A549 (cell line): ENCODE data around the gene TOP2A. TPM values are rescaled to one million over a fixed set of nuclear protein-coding genes. Genes with fewer than 3 reads are reported as not detected.

Experiments
- ATAC-seq, 2 experiments: fragments of 200-7000 bp in 1 of 2; fragments of >200 bp in 1 of 2; cut with Nextera tagmentation in 1 of 2; cut with Tn5 transposase in 1 of 2; 3 replicates each; pipeline versions ENCODE4 v1.8.0 to v1.9.1; 2018 to 2020; ENCODE audit warnings: mild to moderate bottlenecking in 1 of 2, moderate library complexity in 1 of 2
- CTCF ChIA-PET: fragments of 300-600 bp; sonication (Branson Sonifier 250); formaldehyde crosslinking; extraction: SDS; loops from one replicate; lab custom pipeline; 2021; ENCODE audit warnings: antibody characterized with exemption, inconsistent platforms; lab: Yijun Ruan, JAX
- POLR2A ChIA-PET: fragments of 350-600 bp; formaldehyde crosslinking; extraction: SDS; loops from one replicate; lab custom pipeline; 2021; ENCODE audit warnings: antibody characterized with exemption, inconsistent platforms; lab: Yijun Ruan, JAX
- DNase-seq, 2 experiments: peaks; one replicate each; pipeline versions ENCODE4 v3.0.0 to v3.0.0-alpha.2; 2011 to 2016; ENCODE audit warnings: low read depth in 1 of 2, low spot score in 1 of 2
- FAIRE-seq: peaks from 2 replicates; lab custom pipeline; 2011; peaks lifted over from hg19 to GRCh38; lab: Jason Lieb, UNC
- H3K27ac ChIP-seq, 2 experiments: fragments of >200 bp; sonication (Bioruptor Twin); formaldehyde crosslinking; 3 replicates each; pipeline ENCODE4 v1.5.1; 2016 to 2017
- H3K4me1 ChIP-seq: fragments of >200 bp; sonication (Bioruptor Twin); formaldehyde crosslinking; 3 replicates; pipeline ENCODE4 v1.6.1; 2016
- H3K4me2 ChIP-seq: fragments of >200 bp; sonication (Bioruptor Twin); formaldehyde crosslinking; 3 replicates; pipeline ENCODE4 v1.6.1; 2016
- H3K4me3 ChIP-seq: fragments of >200 bp; sonication (Bioruptor Twin); formaldehyde crosslinking; 3 replicates; pipeline ENCODE4 v1.5.1; 2016
- H3K9me3 ChIP-seq: fragments of >200 bp; sonication (Bioruptor Twin); formaldehyde crosslinking; 3 replicates; pipeline ENCODE4 v1.6.1; 2016
- ATOH8 ChIP-seq: fragments of 250-450 bp; sonication (Bioruptor Pico); IDR thresholded peaks from 2 replicates; pipeline ENCODE4 v1.5.0; 2020; ENCODE audit warnings: low read depth, mild to moderate bottlenecking, moderate library complexity
- BHLHE40 ChIP-seq: IDR thresholded peaks from 2 replicates; pipeline ENCODE4 v1.6.1; 2012; ENCODE audit warnings: low read depth, low read length, inconsistent platforms
- CHD4 ChIP-seq: fragments of 200-600 bp; sonication (generic); IDR thresholded peaks from 2 replicates; pipeline ENCODE4 v1.6.1; 2016; ENCODE audit warnings: antibody characterized with exemption, mild to moderate bottlenecking, borderline replicate concordance
- CTCF ChIP-seq: fragments of >200 bp; sonication (Bioruptor Twin); formaldehyde crosslinking; IDR thresholded peaks from 3 replicates; pipeline ENCODE4 v1.5.1; 2016
- ELK1 ChIP-seq: fragments of 150-350 bp; IDR thresholded peaks from 2 replicates; pipeline ENCODE4 v1.6.1; 2014; ENCODE audit warnings: low read depth, mild to moderate bottlenecking, low read length
- FOSB ChIP-seq: fragments of 250-450 bp; sonication (Bioruptor Pico); IDR thresholded peaks from 2 replicates; pipeline ENCODE4 v1.5.0; 2020; ENCODE audit warnings: mild to moderate bottlenecking, moderate library complexity
- GATA3 ChIP-seq: IDR thresholded peaks from 2 replicates; pipeline ENCODE4 v1.6.1; 2012; ENCODE audit warnings: borderline replicate concordance
- HDAC2 ChIP-seq: fragments of 200-600 bp; sonication (generic); IDR thresholded peaks from 2 replicates; pipeline ENCODE4 v1.6.1; 2016
- HEYL ChIP-seq: fragments of 250-450 bp; sonication (Bioruptor Pico); IDR thresholded peaks from 2 replicates; pipeline ENCODE4 v1.8.0; 2021; ENCODE audit warnings: mild to moderate bottlenecking, moderate library complexity
- HOXA7 ChIP-seq: fragments of 250-450 bp; sonication (Bioruptor Pico); IDR thresholded peaks from 2 replicates; pipeline ENCODE4 v1.5.0; 2020; ENCODE audit warnings: mild to moderate bottlenecking, moderate library complexity
- JUN ChIP-seq, 2 experiments: fragments of >200 bp; sonication (Bioruptor Twin); formaldehyde crosslinking; IDR thresholded peaks; 2 replicates in 1 of 2; 3 replicates in 1 of 2; pipeline ENCODE4 v1.6.1; 2016 to 2017
- JUNB ChIP-seq: fragments of >200 bp; sonication (Bioruptor Twin); formaldehyde crosslinking; IDR thresholded peaks from 2 replicates; pipeline ENCODE4 v1.6.1; 2016
- MAFK ChIP-seq: fragments of 450-650 bp; IDR thresholded peaks from 2 replicates; pipeline ENCODE4 v1.6.1; 2014; ENCODE audit not compliant: partially characterized antibody
- MAZ ChIP-seq: fragments of 150-350 bp; IDR thresholded peaks from 2 replicates; pipeline ENCODE4 v1.6.1; 2014; ENCODE audit warnings: antibody characterized with exemption, low read depth, low read length, borderline replicate concordance
- MYC ChIP-seq: IDR thresholded peaks from 2 replicates; pipeline ENCODE4 v1.6.1; 2012; ENCODE audit warnings: mild to moderate bottlenecking, inconsistent platforms, low read length, improper control_type of control experiment, borderline replicate concordance
- NFE2L2 ChIP-seq: fragments of 150-350 bp; conservative IDR thresholded peaks from 2 replicates; pipeline ENCODE4 v1.6.1; 2014; ENCODE audit warnings: low read length
- NR3C1 ChIP-seq: fragments of >200 bp; sonication (Bioruptor Twin); formaldehyde crosslinking; IDR thresholded peaks from 3 replicates; pipeline ENCODE4 v1.6.1; 2017
- PBX3 ChIP-seq: IDR thresholded peaks from 2 replicates; pipeline ENCODE4 v1.6.1; 2012
- POLR2A ChIP-seq: IDR thresholded peaks from 2 replicates; pipeline ENCODE4 v1.6.1; 2012; ENCODE audit warnings: mild to moderate bottlenecking, low read length
- RAD21 ChIP-seq, 2 experiments: fragments of >200 bp in 1 of 2; sonication (Bioruptor Twin) in 1 of 2; formaldehyde crosslinking in 1 of 2; IDR thresholded peaks in 1 of 2; conservative IDR thresholded peaks in 1 of 2; 2 replicates in 1 of 2; 3 replicates in 1 of 2; pipeline ENCODE4 v1.6.1; 2012 to 2018; ENCODE audit warnings: inconsistent platforms in 1 of 2
- RARB ChIP-seq: fragments of 250-450 bp; sonication (Bioruptor Pico); IDR thresholded peaks from 2 replicates; pipeline ENCODE4 v1.8.0; 2021; ENCODE audit warnings: mild to moderate bottlenecking, moderate library complexity
- TP53 ChIP-seq: fragments of 250-450 bp; sonication (Bioruptor Pico); IDR thresholded peaks from 2 replicates; pipeline ENCODE4 v1.5.0; 2021; ENCODE audit warnings: mild to moderate bottlenecking, moderate library complexity
- ZSCAN20 ChIP-seq: fragments of 250-450 bp; sonication (Bioruptor Pico); IDR thresholded peaks from 2 replicates; pipeline ENCODE4 v1.8.0; 2022; ENCODE audit warnings: mild to moderate bottlenecking, moderate library complexity
- WGBS: methylation state at CpG from one replicate; pipeline ENCODE4 v1.1.6; 2017; ENCODE audit errors: missing lambda C conversion rate; 5-methylcytosine and 5-hydroxymethylcytosine counted together
- polyA plus RNA-seq, 4 experiments: library from polyadenylated mRNA; depleted of rRNA in 3 of 4; stranded (reverse); fragments of >200 nt; fragmentation: RNase III in 1 of 4; extraction: RNeasy Plus Mini Kit Qiagen cat#74134 plus additional on column Dnase treatment in 1 of 4; gene quantifications; 2 replicates in 3 of 4; 3 replicates in 1 of 4; pipeline ENCODE4 v1.2.3, GENCODE V29; 2011 to 2017

Gene TOP2A
- polyA plus RNA-seq, 2 of the 4 experiments (the other 2 are of a cell fraction): 226 to 416 TPM

- POLR2A ChIA-PET: interaction anchor here (1.7 kb wide), 1 partner anchor 10 kb away, joined by 5 read pairs; no protein-coding TSS in a partner anchor
- CTCF ChIA-PET: interaction anchor here (0.6 to 7.5 kb wide), 17 partner anchors 8 to 130 kb away, joined by 3 to 99 read pairs (median 4); partner anchors contain the start of genes IGFBP4 and TOP2A
- TF ChIP-seq CTCF (peak; percentile 33; the same call in 2 of the 3 replicates), ZSCAN20 (CRISPR knock-in tag) (no peak), MAFK (peak; percentile 1), FOSB (CRISPR knock-in tag) (no peak), RARB (CRISPR knock-in tag) (no peak), HDAC2 (no peak), RAD21 (conservative IDR thresholded peaks at IDR 0.05 in 1 of 2, IDR thresholded peaks at IDR 0.05 in 1 of 2) (peak in 1 of 2 experiments; percentile 50; a peak in 3 of 5 replicates)
- Histone ChIP-seq H3K9me3 (no peaks in the 10 kb centered on the region), H3K4me1 (0 out of 3 replicates have a peak, but pooled peaks cover 3% of the 10 kb centered on the region), H3K4me2 (no peak overlapping the region), H3K27ac (peak overlapping the region in 1 of 2 experiments; percentile 25; a peak in 3 of 6 replicates), H3K4me3 (no peak overlapping the region)
- 84% methylated on average over 6 of the region's 6 CpGs for WGBS
- FAIRE-seq (peak; percentile 81), ATAC-seq (peak; percentile 86 to 93), DNase-seq (peak in 1 of 2 experiments; percentile 66)
Measured at GRCh38 chr17:40433551-40434415, 16.1 kb upstream of the TOP2A start.

- peak overlapping the region in 1 of 2 experiments; percentile 25; a peak in 3 of 6 replicates for H3K27ac ChIP-seq
- no peak for DNase-seq
- CTCF ChIA-PET: interaction anchor here (0.6 to 7.5 kb wide), 19 partner anchors 9 to 130 kb away, joined by 3 to 99 read pairs (median 4); partner anchors contain the start of genes IGFBP4 and TOP2A
- TF ChIP-seq MYC: no peak
- no peak for TF ChIP-seq FOSB (CRISPR knock-in tag)
- TF ChIP-seq ATOH8 (CRISPR knock-in tag): no peak
- no peak for TF ChIP-seq PBX3
- no peak for TF ChIP-seq POLR2A
- H3K4me1 ChIP-seq: 0 out of 3 replicates have a peak, but pooled peaks cover 3% of the 10 kb centered on the region
- H3K4me2 ChIP-seq: no peak overlapping the region
- FAIRE-seq: no peak
- no peak overlapping the region for H3K4me3 ChIP-seq
- POLR2A ChIA-PET: interaction anchor here (1.7 kb wide), 1 partner anchor 11 kb away, joined by 5 read pairs; no protein-coding TSS in a partner anchor
- ATAC-seq: peak in 1 of 2 experiments; percentile 24; a peak in 3 of 6 replicates
- WGBS: 73% methylated on average over 2 of the region's 2 CpGs
- H3K9me3 ChIP-seq: no peaks in the 10 kb centered on the region
Measured at GRCh38 chr17:40432864-40433528, 15.3 kb upstream of the TOP2A start.

GRCh38 chr17:40431231-40431602, 13.5 kb upstream of the TOP2A start:
- 0 out of 3 replicates have a peak, but pooled peaks cover 3% of the 10 kb centered on the region for H3K4me1 ChIP-seq
- ATAC-seq (no peak), DNase-seq (no peak), FAIRE-seq (no peak)
- H3K4me3 ChIP-seq: no peak overlapping the region
- ChIA-PET POLR2A (no interaction called here), CTCF (interaction anchor here (0.5 to 7.5 kb wide), 10 partner anchors 11 to 141 kb away, joined by 3 to 99 read pairs (median 5); partner anchors contain the start of genes IGFBP4 and TOP2A)
- 69% methylated on average over 3 of the region's 3 CpGs for WGBS
- H3K9me3 ChIP-seq: no peaks in the 10 kb centered on the region
- TF ChIP-seq GATA3: no peak
- TF ChIP-seq MAZ: no peak
- TF ChIP-seq CHD4: no peak
- no peak for TF ChIP-seq JUNB
- no peak for TF ChIP-seq HOXA7 (CRISPR knock-in tag)
- TF ChIP-seq NR3C1: no peak
- no peak for TF ChIP-seq MYC
- TF ChIP-seq BHLHE40: no peak
- no peak for TF ChIP-seq HEYL
- no peak for TF ChIP-seq JUN (IDR thresholded peaks at IDR 0.05)
- no peak for TF ChIP-seq ELK1
- no peak for TF ChIP-seq TP53 (CRISPR knock-in tag)
- no peak for TF ChIP-seq NFE2L2
- no peak overlapping the region for H3K4me2 ChIP-seq
- H3K27ac ChIP-seq: no peak overlapping the region
